ENCODE data around the gene PPA1.
"Not testable (repeated sequence)": the region's sequence is repeated elsewhere in the genome, so short reads cannot be mapped to it uniquely, and the experiment has no call there.

Gene PPA1

GRCh38 chr10:70254778-70255328 lies 21.6 kb upstream of the PPA1 start:
- DNase-seq (ENCODE audit: low read depth in 3 of 3), result no peak

- no peak for DNase-seq (ENCODE audit: low read depth in 3 of 3)
Measured at GRCh38 chr10:70253878-70254765, 20.9 kb upstream of the PPA1 start.

GRCh38 chr10:70250961-70251680 lies 17.9 kb upstream of the PPA1 start:
- no peak for DNase-seq (ENCODE audit: low read depth in 3 of 3)

- DNase-seq (ENCODE audit: low read depth in 3 of 3), result no peak
Measured at GRCh38 chr10:70247360-70247759, 14.1 kb upstream of the PPA1 start.

- no peak for DNase-seq (ENCODE audit: low read depth in 3 of 3)
Measured at GRCh38 chr10:70241081-70241480, 7.9 kb upstream of the PPA1 start.

GRCh38 chr10:70239986-70240385 lies 6.8 kb upstream of the PPA1 start:
- not testable (repeated sequence) for DNase-seq (ENCODE audit: low read depth in 3 of 3)

GRCh38 chr10:70239077-70239976 lies 6.1 kb upstream of the PPA1 start:
- not testable (repeated sequence) for DNase-seq (ENCODE audit: low read depth in 3 of 3)

- DNase-seq (ENCODE audit: low read depth in 3 of 3), result not testable (repeated sequence)
Measured at GRCh38 chr10:70237958-70238536, 4.8 kb upstream of the PPA1 start.

- DNase-seq (ENCODE audit: low read depth in 3 of 3), result no peak
Measured at GRCh38 chr10:70234668-70235447, 1.6 kb upstream of the PPA1 start.

GRCh38 chr10:70233939-70234300 lies 691 bp upstream of the PPA1 start:
- no peak for DNase-seq (ENCODE audit: low read depth in 3 of 3)

- DNase-seq (ENCODE audit: low read depth in 3 of 3), result no peak
Measured at GRCh38 chr10:70232859-70233108, 445 bp downstream of the PPA1 start.

- peak; percentile 26 to 42 (median 39) for DNase-seq (ENCODE audit: low read depth in 3 of 3)
Measured at GRCh38 chr10:70232155-70232858, 922 bp downstream of the PPA1 start.

GRCh38 chr10:70228491-70228890 lies 4.7 kb downstream of the PPA1 start:
- DNase-seq (ENCODE audit: low read depth in 3 of 3), result no peak

- DNase-seq (ENCODE audit: low read depth in 3 of 3), result no peak
Measured at GRCh38 chr10:70227548-70228320, 5.5 kb downstream of the PPA1 start.

- DNase-seq (ENCODE audit: low read depth in 3 of 3), result no peak
Measured at GRCh38 chr10:70223728-70224127, 9.5 kb downstream of the PPA1 start.

- DNase-seq (ENCODE audit: low read depth in 3 of 3), result not testable (repeated sequence)
Measured at GRCh38 chr10:70222811-70223447, 10.3 kb downstream of the PPA1 start.

- no peak for DNase-seq (ENCODE audit: low read depth in 3 of 3)
Measured at GRCh38 chr10:70222340-70222794, 10.9 kb downstream of the PPA1 start.

- no peak for DNase-seq (ENCODE audit: low read depth in 3 of 3)
Measured at GRCh38 chr10:70221030-70221429, 12.2 kb downstream of the PPA1 start.

GRCh38 chr10:70212879-70213278 lies 20.4 kb downstream of the PPA1 start:
- DNase-seq (ENCODE audit: low read depth in 3 of 3), result no peak

Measured in stimulated activated CD4-positive, alpha-beta T cell treated with anti-CD3 and anti-CD28 coated beads, TNF-alpha, amount 100 ng/mL, for 4 hours (primary cell).